NCI-H1105 treated with DMSO at 0.1 percent for 48 hours (cell line): ENCODE results near the gene ACVR1C.
"Not testable (repeated sequence)": the region's sequence is repeated elsewhere in the genome, so short reads cannot be mapped to it uniquely, and the experiment has no call there.

Experiments used
- DNase-seq: peaks from one replicate; lab custom pipeline; 2025; lab: John Stamatoyannopoulos, UW

The ACVR1C gene

DNA sequence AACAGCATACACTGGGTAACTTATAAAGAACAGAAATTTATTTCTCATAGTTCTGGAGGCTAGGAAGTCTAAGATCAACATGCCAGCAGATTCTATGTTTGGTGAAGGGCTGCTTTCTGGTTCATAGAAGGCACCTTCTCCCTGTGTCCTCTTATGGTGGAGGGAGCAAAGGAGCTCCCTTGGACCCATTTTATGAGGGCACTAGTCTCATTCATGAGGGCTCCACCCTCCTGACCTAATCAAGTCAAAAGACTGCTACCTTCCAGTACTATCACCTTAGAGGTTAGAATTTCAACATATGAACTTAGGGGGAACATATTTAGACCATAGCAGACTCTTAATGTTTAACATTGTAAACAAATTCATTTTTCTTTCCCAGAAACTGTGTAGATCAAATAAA, 54.5 kb downstream of the ACVR1C start:
- DNase-seq, result no peak

DNA sequence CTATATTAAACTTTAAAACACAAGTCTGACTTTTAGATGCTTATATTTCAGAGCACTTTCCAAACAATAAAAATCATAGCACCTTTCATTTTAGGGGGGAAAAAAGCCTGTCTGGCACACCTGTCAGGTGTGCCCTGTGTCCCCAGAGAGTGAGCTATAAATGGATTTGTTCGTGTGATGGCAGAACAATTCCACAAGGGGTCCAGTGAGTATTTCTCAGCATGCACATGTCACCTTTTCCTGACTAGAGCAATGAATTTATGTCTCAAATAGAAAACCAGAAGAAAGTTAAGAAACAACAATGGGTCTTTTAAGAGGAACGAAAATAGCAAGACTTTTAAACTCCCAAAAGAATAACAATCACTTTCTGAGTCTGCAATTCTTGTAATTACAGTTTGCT, 55.9 kb downstream of the ACVR1C start:
- DNase-seq, result no peak

DNA sequence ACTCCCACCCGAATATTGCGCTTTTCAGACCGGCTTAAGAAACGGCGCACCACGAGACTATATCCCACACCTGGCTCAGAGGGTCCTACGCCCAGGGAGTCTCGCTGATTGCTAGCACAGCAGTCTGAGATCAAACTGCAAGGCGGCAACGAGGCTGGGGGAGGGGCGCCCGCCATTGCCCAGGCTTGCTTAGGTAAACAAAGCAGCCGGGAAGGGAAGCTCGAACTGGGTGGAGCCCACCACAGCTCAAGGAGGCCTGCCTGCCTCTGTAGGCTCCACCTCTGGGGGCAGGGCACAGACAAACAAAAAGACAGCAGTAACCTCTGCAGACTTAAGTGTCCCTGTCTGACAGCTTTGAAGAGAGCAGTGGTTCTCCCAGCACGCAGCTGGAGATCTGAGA, 62.0 kb downstream of the ACVR1C start:
- not testable (repeated sequence) for DNase-seq

DNA sequence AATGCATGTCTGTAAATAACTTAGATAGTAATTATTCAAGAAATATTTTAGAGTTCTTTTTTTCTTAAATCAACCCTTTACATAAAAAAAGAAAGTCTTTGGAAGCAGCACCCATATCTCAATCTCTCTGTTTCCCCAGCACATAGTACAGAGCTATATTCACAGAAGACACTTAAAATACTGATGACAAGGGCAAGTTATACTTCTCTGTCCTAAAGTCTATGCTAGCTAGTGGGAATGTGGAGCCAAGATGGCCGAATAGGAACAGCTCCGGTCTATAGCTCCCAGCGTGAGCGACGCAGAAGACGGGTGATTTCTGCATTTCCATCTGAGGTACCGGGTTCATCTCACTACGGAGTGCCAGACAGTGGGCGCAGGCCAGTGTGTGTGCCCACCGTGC, 62.6 kb downstream of the ACVR1C start:
- DNase-seq, result not testable (repeated sequence)

DNA sequence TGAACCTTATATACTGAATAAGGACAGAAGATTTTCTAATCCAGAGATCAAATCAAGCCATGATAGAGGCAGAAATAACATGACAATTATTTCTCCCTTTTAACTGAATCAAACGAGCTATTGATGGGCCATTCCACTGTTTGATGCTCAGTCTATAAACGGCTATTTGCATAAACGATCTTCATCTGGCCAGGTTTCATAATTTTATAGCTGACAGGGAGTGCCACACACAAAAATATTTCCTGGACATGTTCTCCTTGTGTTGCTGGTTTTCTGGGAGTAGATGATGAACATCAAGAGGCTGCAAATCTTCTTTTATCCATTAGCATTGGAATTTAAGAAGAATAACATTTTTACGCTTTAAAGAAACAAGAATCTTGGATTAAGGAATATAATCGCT, 63.1 kb downstream of the ACVR1C start:
- no peak for DNase-seq

DNA sequence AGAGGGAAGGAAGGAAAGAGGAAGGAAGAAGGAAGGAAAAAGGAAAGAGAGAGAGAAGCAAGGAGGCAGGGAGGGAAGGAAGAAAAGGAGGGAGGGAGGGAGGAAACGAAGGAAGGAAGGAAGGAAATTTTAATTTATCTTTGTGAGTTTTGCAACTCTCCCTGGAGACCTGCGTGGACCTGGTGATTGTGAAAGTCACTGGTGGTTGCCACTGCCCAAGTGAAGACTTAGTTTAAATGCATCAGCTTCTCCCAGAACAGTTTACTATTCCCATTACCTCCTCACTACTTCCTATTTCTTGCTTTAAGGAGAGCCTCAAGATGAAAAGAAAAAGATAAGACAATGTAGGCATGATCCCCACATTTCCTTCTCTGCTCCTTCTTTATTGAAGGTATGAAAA, 68.8 kb downstream of the ACVR1C start:
- DNase-seq, result no peak

DNA sequence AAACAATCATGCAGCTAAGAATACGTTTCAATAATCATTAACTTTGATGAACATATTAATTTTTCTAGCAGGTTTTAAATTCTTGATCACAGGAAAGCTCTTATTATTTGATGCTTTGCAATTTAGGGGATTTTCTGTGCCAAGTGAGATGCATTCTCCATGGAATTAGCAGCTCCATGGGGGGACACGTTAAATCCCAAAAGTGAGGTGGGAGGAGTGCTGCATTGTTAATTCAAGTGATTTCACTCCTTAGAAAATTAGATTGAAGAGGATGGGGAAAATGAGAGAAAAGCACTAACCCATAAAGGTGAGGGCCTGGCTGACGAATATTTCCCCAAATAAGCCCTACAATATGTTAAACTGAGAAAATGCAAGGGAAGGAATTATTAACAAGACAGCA, 69.2 kb downstream of the ACVR1C start:
- no peak for DNase-seq

DNA sequence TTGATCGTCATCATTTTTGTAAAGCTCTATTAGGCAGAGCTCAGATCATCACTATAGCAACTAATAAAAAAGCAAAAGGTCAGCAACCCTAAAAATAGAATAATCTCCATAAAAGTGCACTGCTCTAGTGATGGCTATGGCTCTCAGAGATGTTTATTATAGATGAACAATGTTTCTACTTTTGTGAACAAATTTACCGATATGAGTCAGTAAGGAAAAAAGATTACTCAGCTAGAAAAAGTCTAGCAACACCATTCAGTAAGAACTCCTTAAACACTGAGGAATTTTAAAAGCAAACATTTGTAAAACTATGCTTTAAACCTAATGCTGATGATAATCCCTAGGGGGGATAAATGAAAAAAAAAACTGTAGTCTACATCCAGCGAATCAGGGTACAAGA, 69.6 kb downstream of the ACVR1C start:
- DNase-seq, result no peak

DNA sequence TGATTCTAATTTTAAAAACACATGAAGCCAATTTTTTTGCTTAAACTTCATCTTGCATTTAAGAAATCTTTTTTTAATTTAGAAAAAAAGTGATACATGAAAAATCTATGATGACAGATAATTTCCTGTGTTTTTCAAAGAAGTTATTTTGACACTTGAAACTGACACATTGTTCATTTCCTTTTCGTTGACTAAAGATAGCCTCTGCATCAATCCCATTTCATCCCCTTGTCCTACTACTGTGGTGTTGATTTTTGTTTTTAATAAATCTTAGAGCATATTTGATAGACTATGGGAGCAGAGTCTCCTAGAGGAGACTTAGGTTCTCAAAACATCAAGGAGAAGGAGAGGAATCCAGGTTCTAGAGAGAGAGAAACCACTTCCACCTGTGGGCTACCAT, 70.9 kb downstream of the ACVR1C start:
- no peak for DNase-seq

DNA sequence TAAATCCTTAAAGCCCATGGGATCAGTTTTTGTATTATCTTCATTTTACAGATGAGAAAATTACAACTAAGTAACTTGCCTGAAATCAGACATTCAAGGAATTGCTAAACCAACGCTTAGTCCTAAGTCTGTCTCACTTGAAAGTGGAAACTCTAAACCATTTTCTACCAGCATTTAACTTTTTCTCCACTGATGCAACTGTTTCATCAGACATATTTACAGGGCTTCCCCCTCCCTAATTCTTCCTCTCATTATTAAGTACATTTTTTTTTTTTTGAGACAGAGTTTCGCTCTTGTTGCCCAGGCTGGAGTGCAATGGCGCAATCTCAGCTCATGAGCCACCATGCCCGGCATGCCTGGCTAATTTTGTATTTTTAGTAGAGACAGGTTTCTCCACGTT, 88.6 kb downstream of the ACVR1C start:
- DNase-seq, result no peak

DNA sequence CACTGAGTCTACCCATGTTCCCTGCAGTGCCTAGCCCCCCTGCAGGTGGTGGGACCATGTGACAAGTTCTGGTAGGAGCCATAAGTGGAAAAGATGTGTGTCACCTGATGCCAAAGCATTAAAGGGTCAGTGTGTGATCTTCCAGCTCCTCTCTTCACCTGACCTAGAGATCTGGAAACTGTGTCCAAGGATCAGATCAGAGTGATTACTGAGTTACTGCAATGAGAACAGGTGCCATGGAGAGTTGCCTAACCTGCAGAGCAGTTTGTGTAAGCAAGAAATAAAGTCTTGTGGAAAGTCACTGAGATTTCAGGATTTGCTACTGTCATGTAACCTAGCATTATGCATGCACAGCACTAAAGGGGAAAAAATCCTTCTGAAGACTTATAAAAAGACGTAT, 90.6 kb downstream of the ACVR1C start:
- no peak for DNase-seq

DNA sequence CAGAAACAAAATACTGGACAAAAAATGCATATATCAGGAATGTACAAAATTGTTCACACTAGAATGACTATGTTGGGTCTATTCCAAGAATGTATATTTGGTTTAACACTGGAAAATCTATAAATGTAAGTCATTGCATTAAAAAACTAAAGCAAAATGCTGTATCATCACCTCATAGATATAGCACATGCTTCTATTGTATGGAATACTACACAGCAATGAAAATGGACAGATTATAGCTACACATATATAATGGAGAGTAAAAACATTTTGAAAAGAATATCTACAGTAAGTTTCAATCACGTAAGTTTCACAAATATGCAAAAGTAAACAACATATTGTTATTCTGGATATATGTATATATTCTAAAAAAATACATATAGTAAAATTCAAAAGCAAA, 91.8 kb downstream of the ACVR1C start:
- no peak for DNase-seq

DNA sequence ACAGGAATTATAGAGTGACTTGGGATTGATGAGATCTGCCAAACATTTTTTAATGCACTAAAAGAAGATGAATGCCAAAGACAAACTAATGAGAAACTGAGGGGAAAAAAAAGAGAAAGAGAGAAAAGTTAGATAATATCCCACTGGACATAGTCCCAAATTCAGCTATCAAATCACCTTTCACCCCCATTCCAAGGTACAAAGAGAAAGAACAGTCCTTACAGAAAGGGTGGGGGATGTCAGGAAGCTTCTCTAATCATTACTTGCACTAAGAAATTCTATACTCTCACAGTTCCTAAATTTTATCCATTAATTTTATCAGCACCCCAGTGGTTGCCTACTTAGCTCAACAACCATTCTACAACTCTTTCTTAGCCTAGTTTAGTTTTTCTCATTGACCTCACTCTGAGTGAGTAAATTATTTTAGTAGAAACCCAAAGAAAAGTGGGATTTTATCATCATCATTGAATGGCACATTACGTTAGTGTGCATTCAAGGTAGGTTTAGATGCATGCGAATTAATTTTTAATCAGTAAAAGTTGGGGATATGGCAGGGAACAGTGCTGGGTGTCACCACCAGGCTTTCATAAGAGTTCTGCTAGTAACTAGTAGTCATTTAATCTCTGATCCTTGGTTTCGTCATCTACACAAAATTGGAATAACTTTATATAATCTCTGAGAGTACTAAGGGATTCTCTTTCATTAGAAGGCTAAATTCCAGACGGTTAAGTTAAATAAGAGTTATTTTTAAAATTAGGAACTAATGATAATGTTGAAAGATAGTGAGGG, 99.5 kb downstream of the ACVR1C start:
- DNase-seq, result no peak

DNA sequence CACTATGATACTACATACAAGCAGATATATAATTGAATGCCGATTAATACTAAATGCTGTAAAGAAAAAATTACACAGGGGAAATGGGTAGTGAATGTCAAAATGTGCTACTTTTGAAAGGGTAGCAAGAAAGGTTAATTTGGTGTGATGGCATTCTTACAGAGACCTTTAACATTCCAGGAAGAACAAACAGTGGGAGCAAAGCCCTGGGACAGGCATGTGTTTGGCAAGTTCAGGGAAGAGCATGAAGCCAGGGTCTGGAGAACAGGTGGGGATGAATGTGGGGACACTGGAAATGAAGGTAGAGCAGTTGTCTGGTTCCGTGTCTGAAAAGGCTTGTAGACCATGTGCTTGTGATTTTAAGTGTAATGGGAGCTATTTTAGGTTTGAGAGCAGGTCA, 102.6 kb downstream of the ACVR1C start:
- no peak for DNase-seq

DNA sequence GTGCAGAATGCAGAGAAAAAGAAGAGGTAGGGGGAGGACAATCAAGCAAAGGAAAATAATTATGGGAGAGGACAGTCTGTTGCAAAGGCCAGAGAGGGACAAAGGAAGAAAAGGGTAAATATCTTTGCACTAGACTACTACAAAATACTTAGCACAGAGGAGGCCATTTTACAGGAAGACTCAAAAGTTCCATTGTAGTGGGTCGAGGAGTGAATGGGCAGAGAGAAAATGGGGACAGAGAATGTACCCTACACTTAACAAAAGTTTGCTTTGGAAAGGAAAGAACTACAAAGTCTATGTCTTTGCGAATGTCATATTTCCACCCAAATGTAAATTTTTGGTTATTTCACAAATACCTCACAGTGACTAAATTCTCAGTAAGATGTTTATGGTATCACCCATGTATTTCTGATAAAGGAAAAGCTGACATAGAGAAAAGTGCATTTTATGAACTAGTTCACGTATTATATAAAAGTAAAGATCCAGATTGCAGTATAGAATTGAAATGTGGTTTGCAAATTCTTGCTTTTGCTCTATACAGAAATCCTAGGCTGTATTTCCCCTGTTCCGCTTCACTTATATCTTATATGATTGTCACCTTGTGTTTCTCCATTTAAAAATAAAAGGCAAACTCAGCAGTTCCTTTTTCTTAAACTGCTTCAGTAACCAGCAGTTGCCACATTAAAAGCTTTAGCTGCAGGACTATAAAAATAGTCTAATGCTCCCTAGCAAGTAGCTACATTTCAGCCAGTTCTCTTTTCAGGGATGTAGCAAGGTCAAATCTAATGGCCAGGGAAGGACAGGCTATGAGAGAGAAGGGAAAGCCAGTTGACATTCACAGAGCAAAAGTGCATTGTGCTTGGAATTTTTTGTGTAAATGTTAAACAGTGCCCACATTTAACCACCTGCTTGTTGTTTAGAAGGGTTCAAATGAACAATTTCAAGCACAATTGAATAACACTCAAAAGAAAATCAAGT, 105.1 kb downstream of the ACVR1C start:
- DNase-seq, result no peak

DNA sequence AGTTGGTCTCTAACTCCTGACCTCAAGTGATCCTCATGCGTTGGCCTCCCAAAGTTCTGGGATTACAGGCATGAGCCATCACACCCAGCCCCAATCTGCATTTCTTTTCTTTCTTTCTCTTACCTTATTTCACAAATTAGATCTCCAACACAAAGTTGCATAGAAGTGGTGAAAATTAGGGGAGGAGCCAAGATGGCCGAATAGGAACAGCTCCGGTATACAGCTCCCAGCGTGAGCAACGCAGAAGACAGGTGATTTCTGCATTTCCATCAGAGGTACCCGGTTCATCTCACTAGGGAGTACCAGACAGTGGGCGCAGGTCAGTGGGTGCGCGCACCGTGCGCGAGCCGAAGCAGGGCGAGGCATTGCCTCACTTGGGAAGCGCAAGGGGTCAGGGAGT, 113.7 kb downstream of the ACVR1C start:
- DNase-seq, result not testable (repeated sequence)

DNA sequence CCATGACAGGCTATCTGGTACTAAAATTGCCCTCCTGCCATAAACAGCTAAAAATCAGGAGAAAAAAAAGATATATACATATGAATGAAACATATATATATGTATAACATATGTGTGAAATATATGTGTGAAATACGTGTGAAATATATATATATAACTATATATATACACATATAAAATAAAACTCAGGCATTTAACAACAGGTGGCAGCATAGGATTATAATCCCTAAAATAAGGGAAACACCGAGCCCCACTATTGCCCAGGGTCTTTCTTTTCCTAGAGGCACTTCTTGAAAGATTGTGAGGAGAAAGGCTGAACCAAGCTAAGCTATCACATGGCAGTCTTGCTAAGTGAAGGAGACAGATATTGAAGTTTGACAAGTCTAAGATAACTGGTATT, 118.9 kb downstream of the ACVR1C start:
- peak; percentile 4 for DNase-seq

DNA sequence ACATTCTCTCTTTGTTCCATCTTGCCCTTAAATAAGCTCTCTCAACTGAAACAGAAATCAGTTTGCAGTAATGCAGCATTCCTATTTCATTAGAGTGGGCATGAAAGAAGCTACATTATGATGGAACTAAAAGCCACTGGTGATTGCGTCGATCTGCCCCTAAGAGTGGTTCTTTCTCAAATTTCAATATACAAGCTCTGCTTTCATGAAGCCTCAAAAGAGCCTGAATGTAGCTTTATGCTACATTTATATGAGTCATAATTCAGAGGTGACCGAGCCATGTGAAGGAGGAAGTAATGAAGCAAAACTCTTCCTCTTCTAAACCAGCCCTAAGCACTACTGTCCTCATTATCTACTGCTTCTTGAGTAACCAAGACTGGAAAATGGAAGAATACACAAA, 120.0 kb downstream of the ACVR1C start:
- no peak for DNase-seq

DNA sequence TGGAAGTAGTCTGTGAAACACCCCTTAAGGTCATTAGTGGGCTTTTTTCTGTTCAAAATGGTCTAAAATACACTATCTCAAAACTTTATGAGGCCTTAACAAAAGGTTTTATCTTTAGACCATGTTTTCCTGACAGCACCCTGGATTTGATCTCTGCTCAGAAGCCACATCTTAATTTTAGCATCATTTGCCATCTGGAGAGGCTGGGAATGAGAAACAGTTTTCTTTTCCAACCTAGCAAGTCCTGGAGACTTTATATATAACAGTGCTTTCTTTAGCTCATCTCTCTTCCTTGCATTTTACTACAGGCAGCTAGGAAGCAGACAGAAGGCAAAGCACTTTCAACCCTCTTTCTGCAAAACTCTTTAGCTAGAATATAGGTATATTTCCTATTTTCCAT, 122.1 kb downstream of the ACVR1C start:
- DNase-seq, result no peak

DNA sequence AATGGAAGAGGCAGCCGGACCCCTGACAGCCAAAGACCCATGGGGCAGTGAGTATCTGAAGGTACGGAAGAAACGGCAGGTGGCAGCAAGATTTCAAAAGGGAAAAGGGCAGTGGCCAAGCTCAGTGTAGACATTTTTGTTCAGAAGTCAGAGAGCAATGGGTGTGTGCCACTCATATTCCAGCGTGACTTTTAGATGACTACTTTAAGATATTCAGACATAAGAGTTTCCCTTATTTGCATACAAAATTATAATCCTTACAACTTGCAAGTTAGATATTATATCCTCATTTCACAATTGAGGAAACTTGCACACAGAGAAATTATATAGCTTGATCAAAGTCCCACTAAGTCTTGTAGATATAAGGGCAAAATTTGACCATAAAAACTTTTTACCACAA, 124.0 kb downstream of the ACVR1C start:
- no peak for DNase-seq

DNA sequence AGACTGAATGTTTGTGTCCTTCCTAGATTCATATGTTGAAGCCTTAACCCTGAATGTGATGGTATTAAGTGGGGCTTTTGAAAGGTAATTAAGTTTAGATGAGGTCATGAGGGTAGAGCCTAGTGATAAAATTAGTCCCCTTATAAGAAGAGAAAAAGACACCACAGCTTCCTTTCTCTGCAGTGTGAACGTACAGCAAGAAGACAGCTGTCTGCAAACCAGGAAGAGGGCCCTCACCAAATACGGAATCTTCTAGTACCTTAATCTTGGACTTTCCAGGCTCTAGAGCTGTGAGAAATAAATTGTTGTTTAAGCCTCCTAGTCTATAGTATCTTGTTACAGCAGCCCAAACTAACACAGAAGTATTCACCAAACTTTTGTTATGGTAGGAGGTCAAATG, 127.6 kb downstream of the ACVR1C start:
- no peak for DNase-seq

DNA sequence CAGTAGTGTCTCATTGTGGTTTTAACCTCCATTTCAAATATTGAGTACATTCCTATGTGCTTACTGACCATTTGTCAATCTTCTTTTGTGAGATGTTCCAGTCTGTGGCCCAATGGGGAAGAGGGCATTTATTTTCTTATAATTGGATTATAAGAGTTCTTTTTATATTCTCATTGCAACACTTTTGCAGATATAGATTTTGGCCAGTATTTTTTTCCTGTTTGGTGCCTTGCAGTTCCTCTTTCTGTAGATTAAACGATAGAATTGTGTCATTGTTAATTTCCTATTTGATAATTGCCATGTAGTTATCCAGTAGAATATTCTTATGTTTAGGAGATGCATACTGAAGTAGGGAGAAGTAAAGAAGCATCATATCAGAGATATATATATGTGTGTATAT, 128.3 kb downstream of the ACVR1C start:
- DNase-seq, result no peak

DNA sequence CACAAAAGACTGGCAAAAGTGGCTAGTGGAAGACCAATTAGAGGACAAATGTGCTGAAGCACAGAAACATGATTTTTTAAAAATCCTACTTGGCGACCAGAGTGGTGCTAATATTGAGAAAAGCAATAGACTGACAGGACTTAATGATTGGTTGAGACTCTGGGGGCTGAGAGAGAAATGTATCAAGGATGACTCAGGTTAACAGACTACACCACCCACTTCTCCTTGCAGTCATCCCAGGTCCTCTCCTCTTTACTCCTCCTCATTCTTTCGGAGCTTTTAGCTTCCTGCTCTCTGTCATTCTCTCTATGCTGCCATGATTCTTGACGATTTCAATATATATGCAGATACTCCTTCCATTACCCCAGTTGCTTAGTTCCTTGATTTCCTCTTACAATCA, 130.2 kb downstream of the ACVR1C start:
- no peak for DNase-seq
